HEK293 (cell line): ENCODE results near the gene STBD1.
A peak's percentile ranks its signal among the peaks of the same experiment; 100 is the strongest.

ENCODE experiments used
- CTCF ChIA-PET: fragments of 350-600 bp; formaldehyde crosslinking; extraction: SDS; loops from one replicate; lab custom pipeline; 2021; ENCODE audit warnings: antibody characterized with exemption; lab: Yijun Ruan, JAX
- POLR2A ChIA-PET: fragments of 300-600 bp; formaldehyde crosslinking; extraction: SDS; loops from one replicate; lab custom pipeline; 2020; ENCODE audit warnings: antibody characterized with exemption, inconsistent platforms; lab: Yijun Ruan, JAX
- H3K27ac ChIP-seq: fragments of 200-500 bp; sonication (Bioruptor generic); 2 replicates; pipeline ENCODE4 v1.5.1; 2014; ENCODE audit warnings: low read depth, low read length, control low read depth, inconsistent platforms; ENCODE audit errors: extremely low read depth
- H3K36me3 ChIP-seq, 2 experiments: fragments of 200-500 bp in 1 of 2; sonication (Bioruptor generic) in 1 of 2; 1 replicate in 1 of 2; 2 replicates in 1 of 2; pipeline ENCODE4 v1.5.1; 2014 to 2017; ENCODE audit warnings: inconsistent platforms in 2 of 2, low read length in 2 of 2; ENCODE audit not compliant: control insufficient read depth in 2 of 2, insufficient read depth in 1 of 2
- H3K4me1 ChIP-seq: fragments of 200-500 bp; sonication (Bioruptor generic); 2 replicates; pipeline ENCODE4 v1.5.1; 2014; ENCODE audit warnings: mild to moderate bottlenecking, low read length, inconsistent platforms; ENCODE audit not compliant: control insufficient read depth, insufficient read depth
- H3K4me3 ChIP-seq: 2 replicates; pipeline ENCODE4 v1.5.1; 2011; ENCODE audit warnings: low read depth, mild to moderate bottlenecking, control low read depth, low read length, moderate library complexity
- H3K9me3 ChIP-seq: fragments of 200-500 bp; sonication (Bioruptor generic); 2 replicates; pipeline ENCODE4 v1.5.1; 2014; ENCODE audit warnings: low read depth, low read length, inconsistent platforms; ENCODE audit not compliant: control insufficient read depth, insufficient read depth
- BCL11B ChIP-seq: fragments of 450-650 bp; formaldehyde crosslinking; IDR thresholded peaks from 2 replicates; pipeline ENCODE4 v1.5.1; 2016; ENCODE audit warnings: low read depth, missing biosample characterization, missing genetic modification characterization
- MYNN ChIP-seq: fragments of 450-650 bp; formaldehyde crosslinking; IDR thresholded peaks from 2 replicates; pipeline ENCODE4 v1.5.1; 2016; ENCODE audit warnings: missing biosample characterization, missing genetic modification characterization, borderline replicate concordance
- SP3 ChIP-seq: fragments of 450-650 bp; formaldehyde crosslinking; IDR thresholded peaks from 2 replicates; pipeline ENCODE4 v1.5.1; 2016; ENCODE audit warnings: missing biosample characterization, missing genetic modification characterization
- ZBTB8A ChIP-seq: fragments of 450-650 bp; formaldehyde crosslinking; IDR thresholded peaks from 2 replicates; pipeline ENCODE4 v1.5.1; 2016; ENCODE audit warnings: missing biosample characterization, missing genetic modification characterization
- ZFHX2 ChIP-seq: fragments of 450-650 bp; formaldehyde crosslinking; conservative IDR thresholded peaks from 2 replicates; pipeline ENCODE4 v1.5.1; 2016; ENCODE audit warnings: missing biosample characterization, missing genetic modification characterization
- ZFP3 ChIP-seq: fragments of 450-650 bp; formaldehyde crosslinking; IDR thresholded peaks from 2 replicates; pipeline ENCODE4 v1.5.1; 2016; ENCODE audit warnings: low read depth, missing biosample characterization, missing genetic modification characterization
- ZFP69B ChIP-seq: fragments of 450-650 bp; formaldehyde crosslinking; IDR thresholded peaks from 2 replicates; pipeline ENCODE4 v1.5.1; 2016; ENCODE audit warnings: missing biosample characterization, missing genetic modification characterization
- ZNF112 ChIP-seq: fragments of 450-650 bp; formaldehyde crosslinking; IDR thresholded peaks from 2 replicates; pipeline ENCODE4 v1.5.0; 2017; ENCODE audit warnings: missing biosample characterization, missing genetic modification characterization
- ZNF121 ChIP-seq: fragments of 450-650 bp; formaldehyde crosslinking; IDR thresholded peaks from 2 replicates; pipeline ENCODE4 v1.5.1; 2016; ENCODE audit warnings: missing biosample characterization, missing genetic modification characterization
- ZNF132 ChIP-seq: fragments of 450-650 bp; formaldehyde crosslinking; IDR thresholded peaks from 2 replicates; pipeline ENCODE4 v1.5.1; 2017; ENCODE audit warnings: missing biosample characterization, missing genetic modification characterization, borderline replicate concordance
- ZNF221 ChIP-seq: fragments of 450-650 bp; formaldehyde crosslinking; IDR thresholded peaks from 2 replicates; pipeline ENCODE4 v1.5.1; 2017; ENCODE audit warnings: missing biosample characterization, missing genetic modification characterization, borderline replicate concordance
- ZNF23 ChIP-seq: fragments of 450-650 bp; formaldehyde crosslinking; IDR thresholded peaks from 2 replicates; pipeline ENCODE4 v1.5.1; 2016; ENCODE audit warnings: missing biosample characterization, missing genetic modification characterization, borderline replicate concordance
- ZNF24 ChIP-seq: fragments of 450-650 bp; formaldehyde crosslinking; IDR thresholded peaks from 2 replicates; pipeline ENCODE4 v1.5.1; 2016; ENCODE audit warnings: missing biosample characterization, missing genetic modification characterization
- ZNF350 ChIP-seq: fragments of 450-650 bp; formaldehyde crosslinking; IDR thresholded peaks from 2 replicates; pipeline ENCODE4 v1.5.0; 2017; ENCODE audit warnings: missing biosample characterization, mild to moderate bottlenecking, missing genetic modification characterization
- ZNF366 ChIP-seq: fragments of 450-650 bp; formaldehyde crosslinking; conservative IDR thresholded peaks from 2 replicates; pipeline ENCODE4 v1.5.1; 2016; ENCODE audit warnings: missing biosample characterization, missing genetic modification characterization
- ZNF423 ChIP-seq: fragments of 450-650 bp; formaldehyde crosslinking; IDR thresholded peaks from 2 replicates; pipeline ENCODE4 v1.5.1; 2016; ENCODE audit warnings: missing biosample characterization, missing genetic modification characterization
- ZNF561 ChIP-seq: fragments of 450-650 bp; IDR thresholded peaks from 2 replicates; pipeline ENCODE4 v1.5.1; 2018; ENCODE audit warnings: missing biosample characterization, missing genetic modification characterization, borderline replicate concordance
- ZNF626 ChIP-seq: fragments of 450-650 bp; sonication (Bioruptor Pico); formaldehyde crosslinking; IDR thresholded peaks from 2 replicates; pipeline ENCODE4 v1.5.1; 2018; ENCODE audit warnings: missing biosample characterization, missing genetic modification characterization, inconsistent platforms
- ZNF677 ChIP-seq: fragments of 450-650 bp; IDR thresholded peaks from 2 replicates; pipeline ENCODE4 v1.5.0; 2018; ENCODE audit warnings: missing biosample characterization, mild to moderate bottlenecking, missing genetic modification characterization, moderate library complexity
- ZSCAN30 ChIP-seq: fragments of 450-650 bp; IDR thresholded peaks from 2 replicates; pipeline ENCODE4 v1.5.1; 2018; ENCODE audit warnings: missing biosample characterization, mild to moderate bottlenecking, missing genetic modification characterization, moderate library complexity
- TF ChIP-seq, protein P1 (sequence below): fragments of 450-650 bp; formaldehyde crosslinking; IDR thresholded peaks from 2 replicates; pipeline ENCODE4 v1.5.1; 2017; ENCODE audit warnings: missing biosample characterization, missing genetic modification characterization
- TF ChIP-seq, protein P2 (sequence below): fragments of 450-650 bp; formaldehyde crosslinking; IDR thresholded peaks from 2 replicates; pipeline ENCODE4 v1.5.1; 2016; ENCODE audit warnings: missing biosample characterization, missing genetic modification characterization, low read depth
- TF ChIP-seq, protein P3 (sequence below): fragments of 450-650 bp; formaldehyde crosslinking; IDR thresholded peaks from 2 replicates; pipeline ENCODE4 v1.5.1; 2016; ENCODE audit warnings: missing biosample characterization, missing genetic modification characterization
- TF ChIP-seq, protein P4 (sequence below): fragments of 450-650 bp; formaldehyde crosslinking; IDR thresholded peaks from 2 replicates; pipeline ENCODE4 v1.5.1; 2016; ENCODE audit warnings: missing biosample characterization, missing genetic modification characterization, borderline replicate concordance
- TF ChIP-seq, protein P5 (sequence below): fragments of 450-650 bp; formaldehyde crosslinking; IDR thresholded peaks from 2 replicates; pipeline ENCODE4 v1.5.1; 2016; ENCODE audit warnings: missing biosample characterization, missing genetic modification characterization

Gene STBD1

DNA sequence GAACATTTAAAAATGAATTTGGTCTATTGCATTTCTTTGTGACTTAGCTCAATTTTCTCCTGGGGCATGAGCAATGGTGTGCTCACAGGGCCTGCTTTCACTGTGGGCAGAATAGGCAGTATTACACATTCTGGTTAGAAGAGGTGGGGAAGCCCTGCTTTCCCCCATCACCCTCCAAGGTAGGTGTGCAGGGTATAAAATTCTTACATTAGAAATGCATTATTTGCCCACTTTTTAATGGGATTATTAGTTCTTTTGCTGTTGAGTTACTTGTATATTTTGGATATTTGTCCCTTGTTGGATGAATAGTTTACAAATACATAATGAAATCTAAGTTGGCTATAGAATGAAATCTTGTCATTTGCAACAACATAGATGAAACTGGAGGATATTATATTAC, 8.3 kb upstream of the STBD1 start (continued):
- TF ChIP-seq ZFHX2 (tag by site-specific recombination): no peak
- no peak for TF ChIP-seq ZFP3
- no peak for TF ChIP-seq MYNN (tag by site-specific recombination)
- TF ChIP-seq ZNF112: no peak
- TF ChIP-seq ZNF677 (tag by site-specific recombination): no peak
- no peak for TF ChIP-seq ZNF121

DNA sequence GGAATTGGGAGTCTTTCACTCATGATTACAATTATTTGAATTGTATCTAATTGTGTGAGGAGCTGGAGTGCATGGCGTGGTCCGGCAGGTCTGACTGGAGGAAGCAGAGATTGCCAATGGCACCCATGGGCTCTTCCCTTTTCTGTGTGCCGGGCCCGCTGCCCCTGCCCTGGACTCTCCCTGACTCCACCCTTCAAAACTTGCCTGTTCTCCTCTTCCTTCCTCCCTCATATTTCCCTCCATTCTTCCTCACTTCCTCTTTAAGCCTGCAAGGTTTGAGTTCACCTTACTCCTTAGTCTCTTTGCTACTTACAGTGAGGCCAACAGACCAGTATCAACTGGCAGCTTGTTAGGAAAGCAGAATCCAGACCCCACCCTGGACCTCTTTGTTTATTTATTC, 6.5 kb upstream of the STBD1 start:
- Histone ChIP-seq H3K4me1 (no peaks in the 10 kb centered on the region), H3K9me3 (no peaks in the 10 kb centered on the region), H3K36me3 (no peaks in the 10 kb centered on the region), H3K27ac (no peak overlapping the region)
- ChIA-PET POLR2A (no interaction called here), CTCF (no interaction called here)
- no peak for TF ChIP-seq ZBTB8A
- TF ChIP-seq, all 188 proteins: peak for 0
- H3K4me3 ChIP-seq: no peak overlapping the region

DNA sequence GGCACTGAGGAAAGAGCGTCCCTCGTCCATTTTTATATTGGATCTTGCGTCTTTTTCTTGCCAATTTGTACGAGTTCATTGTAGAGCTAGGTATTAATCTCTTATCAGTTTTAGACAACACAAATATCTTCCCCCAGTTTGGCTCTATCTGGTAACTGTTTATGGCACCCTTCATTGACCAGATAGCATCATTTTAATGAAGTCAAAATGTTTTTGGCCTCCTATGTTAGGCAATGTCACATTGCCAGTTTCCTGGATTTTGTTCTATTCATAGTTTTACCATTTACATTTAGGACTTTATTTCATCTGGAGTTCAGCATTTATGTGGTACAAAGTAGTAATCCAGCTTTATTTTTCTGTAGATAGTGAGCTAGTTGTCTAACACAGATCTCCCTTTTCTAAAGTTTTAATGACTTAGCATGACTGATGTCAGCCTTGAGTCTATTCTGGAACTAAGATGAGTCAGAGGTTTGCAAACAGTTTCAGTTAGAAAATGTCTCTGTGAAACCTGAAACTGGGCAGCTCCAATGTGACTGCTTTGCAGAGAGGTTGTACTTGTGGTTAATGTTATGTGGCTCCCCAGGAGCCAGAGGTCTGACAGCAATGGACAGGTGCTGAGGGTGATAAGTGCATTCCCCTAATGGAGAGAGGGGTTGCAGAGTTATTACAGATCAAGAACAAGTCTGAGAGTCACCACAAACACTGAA, 5.3 kb upstream of the STBD1 start:
- Histone ChIP-seq H3K4me1 (no peaks in the 10 kb centered on the region), H3K27ac (no peak overlapping the region), H3K4me3 (no peak overlapping the region), H3K9me3 (no peaks in the 10 kb centered on the region), H3K36me3 (no peaks in the 10 kb centered on the region)
- ChIA-PET CTCF (interaction anchor here (0.5 to 1.4 kb wide), 5 partner anchors 30 to 237 kb away, joined by 3 to 4 read pairs (median 4); no protein-coding TSS in a partner anchor), POLR2A (no interaction called here)
- no peak for TF ChIP-seq ZNF132 (tag by site-specific recombination)
- TF ChIP-seq ZNF350 (tag by site-specific recombination): no peak
- no peak for TF ChIP-seq ZSCAN30 (tag by site-specific recombination)
- TF ChIP-seq ZNF221 (tag by site-specific recombination): no peak
- no peak for TF ChIP-seq ZNF423 (tag by site-specific recombination)
- TF ChIP-seq, protein P1, sequence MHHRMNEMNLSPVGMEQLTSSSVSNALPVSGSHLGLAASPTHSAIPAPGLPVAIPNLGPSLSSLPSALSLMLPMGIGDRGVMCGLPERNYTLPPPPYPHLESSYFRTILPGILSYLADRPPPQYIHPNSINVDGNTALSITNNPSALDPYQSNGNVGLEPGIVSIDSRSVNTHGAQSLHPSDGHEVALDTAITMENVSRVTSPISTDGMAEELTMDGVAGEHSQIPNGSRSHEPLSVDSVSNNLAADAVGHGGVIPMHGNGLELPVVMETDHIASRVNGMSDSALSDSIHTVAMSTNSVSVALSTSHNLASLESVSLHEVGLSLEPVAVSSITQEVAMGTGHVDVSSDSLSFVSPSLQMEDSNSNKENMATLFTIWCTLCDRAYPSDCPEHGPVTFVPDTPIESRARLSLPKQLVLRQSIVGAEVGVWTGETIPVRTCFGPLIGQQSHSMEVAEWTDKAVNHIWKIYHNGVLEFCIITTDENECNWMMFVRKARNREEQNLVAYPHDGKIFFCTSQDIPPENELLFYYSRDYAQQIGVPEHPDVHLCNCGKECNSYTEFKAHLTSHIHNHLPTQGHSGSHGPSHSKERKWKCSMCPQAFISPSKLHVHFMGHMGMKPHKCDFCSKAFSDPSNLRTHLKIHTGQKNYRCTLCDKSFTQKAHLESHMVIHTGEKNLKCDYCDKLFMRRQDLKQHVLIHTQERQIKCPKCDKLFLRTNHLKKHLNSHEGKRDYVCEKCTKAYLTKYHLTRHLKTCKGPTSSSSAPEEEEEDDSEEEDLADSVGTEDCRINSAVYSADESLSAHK (tag by site-specific recombination): 0 out of 2 replicates have a peak, but pooled peaks have one; percentile 44
- 0 out of 2 replicates have a peak, but pooled peaks have one; percentile 45 for TF ChIP-seq ZNF561
- peak; percentile 43; the same call in 1 of the 2 replicates for TF ChIP-seq ZNF366 (tag by site-specific recombination)
- TF ChIP-seq ZFP69B (tag by site-specific recombination): no peak
- TF ChIP-seq, protein P2, sequence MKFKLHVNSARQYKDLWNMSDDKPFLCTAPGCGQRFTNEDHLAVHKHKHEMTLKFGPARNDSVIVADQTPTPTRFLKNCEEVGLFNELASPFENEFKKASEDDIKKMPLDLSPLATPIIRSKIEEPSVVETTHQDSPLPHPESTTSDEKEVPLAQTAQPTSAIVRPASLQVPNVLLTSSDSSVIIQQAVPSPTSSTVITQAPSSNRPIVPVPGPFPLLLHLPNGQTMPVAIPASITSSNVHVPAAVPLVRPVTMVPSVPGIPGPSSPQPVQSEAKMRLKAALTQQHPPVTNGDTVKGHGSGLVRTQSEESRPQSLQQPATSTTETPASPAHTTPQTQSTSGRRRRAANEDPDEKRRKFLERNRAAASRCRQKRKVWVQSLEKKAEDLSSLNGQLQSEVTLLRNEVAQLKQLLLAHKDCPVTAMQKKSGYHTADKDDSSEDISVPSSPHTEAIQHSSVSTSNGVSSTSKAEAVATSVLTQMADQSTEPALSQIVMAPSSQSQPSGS (tag by site-specific recombination): no peak
- TF ChIP-seq ZNF24 (tag by site-specific recombination): 0 out of 2 replicates have a peak, but pooled peaks have one; percentile 54
- TF ChIP-seq, protein P3, sequence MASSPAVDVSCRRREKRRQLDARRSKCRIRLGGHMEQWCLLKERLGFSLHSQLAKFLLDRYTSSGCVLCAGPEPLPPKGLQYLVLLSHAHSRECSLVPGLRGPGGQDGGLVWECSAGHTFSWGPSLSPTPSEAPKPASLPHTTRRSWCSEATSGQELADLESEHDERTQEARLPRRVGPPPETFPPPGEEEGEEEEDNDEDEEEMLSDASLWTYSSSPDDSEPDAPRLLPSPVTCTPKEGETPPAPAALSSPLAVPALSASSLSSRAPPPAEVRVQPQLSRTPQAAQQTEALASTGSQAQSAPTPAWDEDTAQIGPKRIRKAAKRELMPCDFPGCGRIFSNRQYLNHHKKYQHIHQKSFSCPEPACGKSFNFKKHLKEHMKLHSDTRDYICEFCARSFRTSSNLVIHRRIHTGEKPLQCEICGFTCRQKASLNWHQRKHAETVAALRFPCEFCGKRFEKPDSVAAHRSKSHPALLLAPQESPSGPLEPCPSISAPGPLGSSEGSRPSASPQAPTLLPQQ (tag by site-specific recombination): no peak
- no peak for TF ChIP-seq ZBTB8A
- TF ChIP-seq, protein P4, sequence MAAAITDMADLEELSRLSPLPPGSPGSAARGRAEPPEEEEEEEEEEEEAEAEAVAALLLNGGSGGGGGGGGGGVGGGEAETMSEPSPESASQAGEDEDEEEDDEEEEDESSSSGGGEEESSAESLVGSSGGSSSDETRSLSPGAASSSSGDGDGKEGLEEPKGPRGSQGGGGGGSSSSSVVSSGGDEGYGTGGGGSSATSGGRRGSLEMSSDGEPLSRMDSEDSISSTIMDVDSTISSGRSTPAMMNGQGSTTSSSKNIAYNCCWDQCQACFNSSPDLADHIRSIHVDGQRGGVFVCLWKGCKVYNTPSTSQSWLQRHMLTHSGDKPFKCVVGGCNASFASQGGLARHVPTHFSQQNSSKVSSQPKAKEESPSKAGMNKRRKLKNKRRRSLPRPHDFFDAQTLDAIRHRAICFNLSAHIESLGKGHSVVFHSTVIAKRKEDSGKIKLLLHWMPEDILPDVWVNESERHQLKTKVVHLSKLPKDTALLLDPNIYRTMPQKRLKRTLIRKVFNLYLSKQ (tag by site-specific recombination): no peak
- TF ChIP-seq, protein P5, sequence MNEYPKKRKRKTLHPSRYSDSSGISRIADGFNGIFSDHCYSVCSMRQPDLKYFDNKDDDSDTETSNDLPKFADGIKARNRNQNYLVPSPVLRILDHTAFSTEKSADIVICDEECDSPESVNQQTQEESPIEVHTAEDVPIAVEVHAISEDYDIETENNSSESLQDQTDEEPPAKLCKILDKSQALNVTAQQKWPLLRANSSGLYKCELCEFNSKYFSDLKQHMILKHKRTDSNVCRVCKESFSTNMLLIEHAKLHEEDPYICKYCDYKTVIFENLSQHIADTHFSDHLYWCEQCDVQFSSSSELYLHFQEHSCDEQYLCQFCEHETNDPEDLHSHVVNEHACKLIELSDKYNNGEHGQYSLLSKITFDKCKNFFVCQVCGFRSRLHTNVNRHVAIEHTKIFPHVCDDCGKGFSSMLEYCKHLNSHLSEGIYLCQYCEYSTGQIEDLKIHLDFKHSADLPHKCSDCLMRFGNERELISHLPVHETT (tag by site-specific recombination): peak; percentile 26; the same call in 1 of the 2 replicates
- no peak for TF ChIP-seq ZNF23
- TF ChIP-seq SP3 (tag by site-specific recombination): no peak
- TF ChIP-seq ZNF626: no peak
- no peak for TF ChIP-seq BCL11B
